CD4-positive, alpha-beta T cell (primary cell): Measurements from ENCODE around the gene ITGA4. TPM values are rescaled to one million over a fixed set of nuclear protein-coding genes. Genes with fewer than 3 reads are reported as not detected.

ENCODE experiments used
- ATAC-seq: fragments of 200-7000 bp; cut with Tn5 transposase; one replicate; pipeline ENCODE4 v1.10.0; 2022; ENCODE audit warnings: mild to moderate bottlenecking; ENCODE audit not compliant: poor library complexity
- CTCF ChIA-PET: fragments of 350-600 bp; sonication (Branson Sonifier 250); formaldehyde crosslinking; loops from one replicate; lab custom pipeline; 2021; ENCODE audit warnings: antibody characterized with exemption, inconsistent platforms; lab: Charles Lee
- POLR2A ChIA-PET: fragments of 350-600 bp; sonication (Branson Sonifier 250); formaldehyde crosslinking; loops from one replicate; lab custom pipeline; 2021; ENCODE audit warnings: antibody characterized with exemption, inconsistent platforms; lab: Charles Lee
- DNase-seq, 14 experiments: peaks; one replicate each; pipeline ENCODE4 v3.0.0-alpha.2; 2013 to 2020; ENCODE audit warnings: mixed read lengths in 2 of 14
- H3K27ac ChIP-seq, 2 donors: one replicate each; pipeline versions ENCODE4 v1.5.1 to v1.7.0; 2013; ENCODE audit warnings: low read length in 2 of 2, low read depth in 1 of 2, mild to moderate bottlenecking in 1 of 2
- H3K27me3 ChIP-seq, 2 experiments: 1 replicate in 1 of 2; 2 replicates in 1 of 2; pipeline versions ENCODE4 v1.6.1 to v1.7.0; 2013; ENCODE audit warnings: low read length in 2 of 2, control low read depth in 1 of 2, mild to moderate bottlenecking in 1 of 2, moderate library complexity in 1 of 2; ENCODE audit not compliant: insufficient read depth in 2 of 2, control insufficient read depth in 1 of 2
- H3K36me3 ChIP-seq: one replicate; pipeline ENCODE4 v1.6.1; 2013; ENCODE audit warnings: low read length, control low read depth; ENCODE audit not compliant: insufficient read depth
- H3K4me1 ChIP-seq: one replicate; pipeline ENCODE4 v1.6.1; 2013; ENCODE audit warnings: low read length, control low read depth; ENCODE audit not compliant: insufficient read depth
- H3K4me3 ChIP-seq: one replicate; pipeline ENCODE4 v1.5.1; 2013; ENCODE audit warnings: mild to moderate bottlenecking, low read length, moderate library complexity
- H3K9me3 ChIP-seq, 2 experiments: 1 replicate in 1 of 2; 2 replicates in 1 of 2; pipeline versions ENCODE4 v1.6.1 to v1.7.0; 2013; ENCODE audit warnings: low read length in 2 of 2, mild to moderate bottlenecking in 2 of 2, control low read depth in 1 of 2, moderate library complexity in 1 of 2; ENCODE audit not compliant: control insufficient read depth in 1 of 2, insufficient read depth in 1 of 2
- H3K27ac Mint-ChIP-seq: one replicate; pipeline ENCODE4 v1.8.0; 2020; ENCODE audit warnings: mixed read lengths
- H3K27me3 Mint-ChIP-seq: one replicate; pipeline ENCODE4 v1.8.0; 2021; ENCODE audit warnings: mixed read lengths
- H3K36me3 Mint-ChIP-seq: one replicate; pipeline ENCODE4 v1.8.0; 2021; ENCODE audit warnings: low read depth, mixed read lengths
- H3K4me1 Mint-ChIP-seq: one replicate; pipeline ENCODE4 v1.8.0; 2021; ENCODE audit warnings: low read depth, mixed read lengths
- H3K4me3 Mint-ChIP-seq: one replicate; pipeline ENCODE4 v1.8.0; 2020; ENCODE audit warnings: mild to moderate bottlenecking, mixed read lengths
- H3K9me3 Mint-ChIP-seq: one replicate; pipeline ENCODE4 v1.8.0; 2020; ENCODE audit warnings: mixed read lengths
- CTCF ChIP-seq: fragments of 200-600 bp; IDR thresholded peaks from one replicate; pipeline ENCODE4 v1.8.0; 2022; ENCODE audit warnings: antibody characterized with exemption, mild to moderate bottlenecking
- intact Hi-C, 2 experiments: fragments of 100-400 bp; cut with DNase I in 1 of 2; cut with micrococcal nuclease in 1 of 2; formaldehyde crosslinking; loops; one replicate each; pipeline versions ENCODE4 v1.15.1 to v1.9.0; 2023 to 2025; cut with DNase I, micrococcal nuclease
- total RNA-seq, 174 experiments: library from RNA in 2 of 174; stranded (reverse) in 2 of 174; gene quantifications; one replicate each; pipeline ENCODE4 v1.2.3 and lab custom pipeline; 2021 to 2026

Gene ITGA4
- total RNA-seq, 2 experiments from 2014 or later: 79.4 to 79.5 TPM

GRCh38 chr2:181536730-181537129 lies 79.5 kb downstream of the ITGA4 start:
- intact Hi-C loops: no loop called here

GRCh38 chr2:181540421-181540820 lies 83.2 kb downstream of the ITGA4 start:
- peaks cover 51% of the 10 kb centered on the region for H3K36me3 Mint-ChIP-seq
- H3K9me3 Mint-ChIP-seq: no peaks in the 10 kb centered on the region
- no peak for DNase-seq
- peaks cover 50% of the 10 kb centered on the region for H3K36me3 ChIP-seq
- H3K27me3 ChIP-seq: no peaks in the 10 kb centered on the region
- ATAC-seq: no peak
- no peaks in the 10 kb centered on the region for H3K27me3 Mint-ChIP-seq
- TF ChIP-seq CTCF: no peak
- no peak overlapping the region for H3K4me3 ChIP-seq
- ChIA-PET CTCF (no interaction called here), POLR2A (no interaction called here)
- no peak overlapping the region for H3K27ac ChIP-seq
- no peak overlapping the region for H3K4me3 Mint-ChIP-seq
- H3K27ac Mint-ChIP-seq: no peak overlapping the region
- H3K4me1 Mint-ChIP-seq: no peaks in the 10 kb centered on the region
- H3K4me1 ChIP-seq: no peaks in the 10 kb centered on the region
- intact Hi-C loops: no loop called here
- no peaks in the 10 kb centered on the region for H3K9me3 ChIP-seq

More at GRCh38 chr2:181536730-181537129, 79.5 kb downstream of the ITGA4 start:
- ChIA-PET POLR2A (interaction anchor here (0.6 kb wide), 1 partner anchor 424 kb away, joined by 3 read pairs; no protein-coding TSS in a partner anchor), CTCF (no interaction called here)
- H3K36me3 Mint-ChIP-seq: peaks cover 88% of the 10 kb centered on the region
- H3K9me3 Mint-ChIP-seq: no peaks in the 10 kb centered on the region
- H3K27me3 ChIP-seq: no peaks in the 10 kb centered on the region
- H3K27me3 Mint-ChIP-seq: no peaks in the 10 kb centered on the region
- DNase-seq (no peak), ATAC-seq (no peak)
- peaks cover 87% of the 10 kb centered on the region for H3K36me3 ChIP-seq
- H3K9me3 ChIP-seq: no peaks in the 10 kb centered on the region
- H3K4me1 ChIP-seq: no peaks in the 10 kb centered on the region
- no peak overlapping the region for H3K4me3 Mint-ChIP-seq
- no peak overlapping the region for H3K27ac Mint-ChIP-seq
- H3K27ac ChIP-seq: no peak overlapping the region
- no peak overlapping the region for H3K4me3 ChIP-seq
- no peaks in the 10 kb centered on the region for H3K4me1 Mint-ChIP-seq
- no peak for TF ChIP-seq CTCF

GRCh38 chr2:181542170-181542569 lies 85.0 kb downstream of the ITGA4 start:
- H3K9me3 Mint-ChIP-seq: no peaks in the 10 kb centered on the region
- peaks cover 33% of the 10 kb centered on the region for H3K36me3 ChIP-seq
- H3K27ac ChIP-seq: no peak overlapping the region
- ATAC-seq: no peak
- H3K4me3 Mint-ChIP-seq: no peak overlapping the region
- no peak overlapping the region for H3K4me3 ChIP-seq
- H3K9me3 ChIP-seq: no peaks in the 10 kb centered on the region
- POLR2A ChIA-PET: no interaction called here
- intact Hi-C loops: no loop called here
- no peaks in the 10 kb centered on the region for H3K27me3 Mint-ChIP-seq
- CTCF ChIA-PET: no interaction called here
- no peak overlapping the region for H3K27ac Mint-ChIP-seq
- no peak for TF ChIP-seq CTCF
- DNase-seq: no peak
- H3K36me3 Mint-ChIP-seq: peaks cover 35% of the 10 kb centered on the region
- no peaks in the 10 kb centered on the region for H3K4me1 ChIP-seq
- H3K4me1 Mint-ChIP-seq: no peaks in the 10 kb centered on the region
- no peaks in the 10 kb centered on the region for H3K27me3 ChIP-seq
